Measurements from ENCODE around the gene POLE3.
A peak's percentile ranks its signal among the peaks of the same experiment; 100 is the strongest.
"Not testable (repeated sequence)": the region's sequence is repeated elsewhere in the genome, so short reads cannot be mapped to it uniquely, and the experiment has no call there.

POLE3 gene, protein sequence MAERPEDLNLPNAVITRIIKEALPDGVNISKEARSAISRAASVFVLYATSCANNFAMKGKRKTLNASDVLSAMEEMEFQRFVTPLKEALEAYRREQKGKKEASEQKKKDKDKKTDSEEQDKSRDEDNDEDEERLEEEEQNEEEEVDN

DNA sequence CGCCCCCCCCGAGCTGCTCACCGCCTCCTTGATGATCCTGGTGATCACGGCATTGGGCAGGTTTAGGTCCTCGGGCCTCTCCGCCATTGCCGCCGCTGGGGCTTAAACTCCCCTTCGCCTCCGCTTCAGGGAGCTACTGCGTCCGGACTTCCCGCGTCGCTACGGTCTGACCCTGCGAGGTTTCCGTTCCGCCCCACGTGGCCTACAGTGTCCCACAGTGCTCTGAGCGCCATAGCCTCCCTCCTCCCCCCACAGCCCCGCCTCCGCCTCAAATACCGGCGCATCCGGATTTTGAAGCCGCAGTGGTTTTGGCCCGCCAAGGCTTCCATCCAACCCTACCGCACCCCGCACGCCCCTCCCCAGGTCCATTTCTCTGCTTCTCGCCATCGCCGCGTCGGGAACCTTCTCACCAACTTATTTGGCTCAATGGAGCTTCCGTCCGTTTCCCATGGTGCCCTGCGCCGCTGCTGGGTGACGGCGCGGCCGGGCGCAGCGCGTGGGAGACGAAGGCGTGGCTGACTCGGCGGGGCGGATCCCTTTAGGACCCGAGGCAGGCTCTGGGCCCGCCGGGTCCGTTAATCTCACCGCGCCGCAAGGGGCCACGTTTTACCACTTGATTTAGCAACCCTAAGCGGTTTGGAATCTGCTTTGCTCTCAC lies at the start of gene POLE3, which contains the start of gene C9orf43:
TSS of gene POLE3 (minus strand) at position 469 of the 658 bp plus-strand sequence. CDS start at position 87, 382 bp downstream.
TSS of gene C9orf43 (plus strand) at position 541 of the 658 bp plus-strand sequence. CDS start 2,747 bp downstream, outside the sequence.
- DNase-seq (ENCODE audit: low spot score) = peak; percentile 82

DNA sequence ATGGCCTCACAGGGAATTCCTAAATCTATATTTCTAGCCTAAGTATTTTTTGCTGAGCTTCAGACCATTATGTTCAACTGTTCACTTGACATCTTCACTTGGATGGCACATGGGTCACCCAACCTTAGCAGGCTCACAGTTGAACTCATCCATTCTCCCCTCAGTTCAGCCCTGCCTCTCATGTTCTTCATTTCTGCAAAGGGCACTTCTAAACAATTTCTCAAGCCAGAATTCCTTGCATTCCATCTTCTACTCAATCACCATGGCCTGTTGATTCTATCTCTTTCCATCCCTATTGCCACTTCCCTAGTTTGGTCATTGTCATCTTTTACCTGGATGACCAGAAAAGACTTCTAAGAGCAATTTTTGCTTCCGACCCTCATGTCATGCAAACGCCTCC lies 45.8 kb upstream of the POLE3 start:
- DNase-seq (ENCODE audit: low spot score) = no peak

DNA sequence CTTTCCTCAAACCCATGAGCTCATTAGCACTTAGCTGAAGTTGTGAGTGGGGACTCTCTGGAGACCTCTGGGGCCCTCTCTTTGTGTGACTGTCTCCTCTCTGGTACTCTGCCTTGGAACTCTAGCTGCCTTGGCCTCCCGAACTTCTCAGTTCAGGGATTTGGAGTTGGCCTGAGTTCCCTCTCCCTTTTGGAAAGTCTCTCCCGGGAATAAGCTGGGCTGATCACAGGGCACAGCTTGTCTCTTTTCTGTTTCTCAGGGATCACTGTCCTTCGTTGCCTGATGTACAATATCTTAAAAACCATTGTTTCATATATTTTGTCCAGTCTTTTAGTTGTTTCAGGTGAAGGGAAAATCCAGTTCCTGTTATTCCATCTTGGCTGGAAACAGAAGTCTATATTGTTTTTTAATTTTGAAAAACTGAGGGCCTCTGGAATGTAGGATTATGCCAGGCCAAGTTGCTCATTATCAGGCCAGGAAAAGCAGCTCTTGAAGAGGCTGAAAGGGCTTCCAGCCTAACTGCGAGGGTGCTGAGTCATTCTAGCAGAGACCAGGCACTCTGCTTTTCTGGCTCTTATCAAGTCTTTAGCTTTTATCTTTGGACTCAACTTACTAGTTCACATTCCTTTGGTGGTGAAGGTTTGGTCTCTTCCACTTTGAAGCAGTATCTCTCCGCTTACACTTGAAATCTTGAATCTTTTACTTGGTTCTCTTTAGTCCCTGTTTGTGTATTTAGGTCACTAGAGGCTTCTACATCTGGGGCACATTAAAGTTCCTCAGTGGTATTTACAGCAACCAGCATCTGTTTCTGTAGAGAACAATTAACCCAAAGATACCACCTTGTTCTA lies 44.7 kb upstream of the POLE3 start:
- DNase-seq (ENCODE audit: low spot score) = no peak

DNA sequence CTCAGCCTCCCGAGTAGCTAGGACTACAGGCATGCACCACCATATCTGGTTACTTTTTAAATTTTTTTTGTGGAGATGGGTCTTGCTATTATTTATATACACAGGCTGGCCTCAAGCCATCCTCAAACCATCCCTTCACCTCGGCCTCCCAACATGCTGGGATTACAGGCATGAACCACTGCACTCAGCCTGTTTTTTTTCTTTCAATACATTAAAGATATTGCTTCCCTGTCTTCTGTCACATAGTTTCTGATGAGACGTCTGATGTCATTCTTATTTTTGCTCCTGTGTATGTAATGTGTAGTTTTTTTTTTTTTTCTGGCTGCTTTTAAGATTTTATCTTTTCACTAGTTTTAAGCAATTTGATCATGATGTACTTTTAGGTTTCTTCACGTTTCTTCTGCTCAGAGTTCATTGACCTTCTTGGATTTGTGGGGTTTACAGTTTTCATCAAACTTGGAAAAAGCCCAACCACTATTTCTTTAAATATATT lies 41.7 kb upstream of the POLE3 start:
- no peak for DNase-seq (ENCODE audit: low spot score)

DNA sequence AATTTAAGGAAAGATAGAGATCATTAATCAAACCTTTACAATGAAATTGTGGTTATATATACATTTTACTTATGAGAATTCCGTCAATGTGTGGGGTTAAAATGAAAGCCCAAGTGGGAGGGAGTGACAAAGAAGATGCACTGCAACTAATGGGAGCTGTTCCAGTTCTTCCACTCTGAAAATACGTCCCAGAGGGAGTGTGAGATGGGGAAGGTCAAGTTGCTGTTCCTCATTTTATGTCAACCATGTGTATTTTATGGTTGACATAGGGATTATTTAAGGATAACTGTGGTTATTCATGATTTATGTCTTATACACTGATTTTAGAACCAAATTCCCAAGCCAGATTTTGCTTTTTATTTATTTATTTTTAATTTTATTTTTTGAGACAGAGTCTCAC lies 38.9 kb upstream of the POLE3 start:
- no peak for DNase-seq (ENCODE audit: low spot score)

DNA sequence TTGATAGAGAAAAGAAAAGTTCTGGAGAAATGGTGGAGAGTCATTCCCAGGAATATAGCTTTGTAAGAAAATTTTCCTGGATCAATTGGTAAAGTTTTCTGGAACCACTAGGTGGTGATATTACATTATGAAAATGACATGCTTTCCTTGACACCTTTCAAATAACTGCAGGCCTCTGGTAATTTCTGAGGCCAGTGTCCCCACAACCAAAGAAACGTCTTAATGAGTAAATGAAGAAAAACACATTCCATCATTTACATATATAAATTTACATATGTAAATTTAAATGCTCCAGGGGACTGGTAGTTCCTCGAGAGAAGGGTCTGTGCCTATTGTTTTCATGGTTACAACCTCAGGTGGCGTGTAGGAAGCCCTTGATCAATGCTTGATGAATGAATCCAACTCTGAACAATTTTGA lies 35.9 kb upstream of the POLE3 start:
- peak; percentile 63 for DNase-seq (ENCODE audit: low spot score)

DNA sequence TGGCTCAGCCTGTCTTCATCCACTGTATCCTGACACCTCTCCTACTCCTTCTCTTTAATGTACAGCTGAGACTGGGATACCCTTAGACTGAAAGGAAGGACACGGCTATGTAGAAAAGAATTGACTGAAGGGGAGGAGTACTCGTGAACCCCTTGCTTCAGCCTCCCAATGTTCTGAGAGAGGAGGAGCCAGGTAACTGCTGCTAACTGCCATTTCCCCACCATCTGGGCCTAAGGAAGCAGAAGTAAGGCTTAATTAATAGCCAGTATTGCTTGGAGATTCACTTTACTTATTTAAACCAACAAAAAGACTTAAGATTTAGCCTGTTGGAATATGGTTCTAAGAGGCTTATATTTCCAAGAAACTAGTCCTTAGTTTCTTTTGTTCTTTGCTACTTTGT lies 34.3 kb upstream of the POLE3 start:
- no peak for DNase-seq (ENCODE audit: low spot score)

DNA sequence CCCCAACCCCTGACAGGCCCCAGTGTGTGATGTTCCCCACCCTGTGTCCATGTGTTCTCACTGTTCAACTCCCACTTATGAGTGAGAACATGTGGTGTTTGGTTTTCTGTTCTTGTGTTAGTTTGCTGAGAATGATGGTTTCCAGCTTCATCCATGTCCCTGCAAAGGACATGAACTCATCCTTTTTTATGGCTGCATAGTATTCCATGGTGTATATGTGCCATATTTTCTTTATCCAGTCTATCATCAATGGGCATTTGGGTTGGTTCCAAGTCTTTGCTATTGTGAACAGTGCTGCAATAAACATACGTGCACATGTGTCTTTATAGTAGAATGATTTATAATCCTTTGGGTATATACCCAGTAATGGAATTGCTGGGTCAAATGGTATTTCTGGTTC lies 27.2 kb upstream of the POLE3 start:
- not testable (repeated sequence) for DNase-seq (ENCODE audit: low spot score)

DNA sequence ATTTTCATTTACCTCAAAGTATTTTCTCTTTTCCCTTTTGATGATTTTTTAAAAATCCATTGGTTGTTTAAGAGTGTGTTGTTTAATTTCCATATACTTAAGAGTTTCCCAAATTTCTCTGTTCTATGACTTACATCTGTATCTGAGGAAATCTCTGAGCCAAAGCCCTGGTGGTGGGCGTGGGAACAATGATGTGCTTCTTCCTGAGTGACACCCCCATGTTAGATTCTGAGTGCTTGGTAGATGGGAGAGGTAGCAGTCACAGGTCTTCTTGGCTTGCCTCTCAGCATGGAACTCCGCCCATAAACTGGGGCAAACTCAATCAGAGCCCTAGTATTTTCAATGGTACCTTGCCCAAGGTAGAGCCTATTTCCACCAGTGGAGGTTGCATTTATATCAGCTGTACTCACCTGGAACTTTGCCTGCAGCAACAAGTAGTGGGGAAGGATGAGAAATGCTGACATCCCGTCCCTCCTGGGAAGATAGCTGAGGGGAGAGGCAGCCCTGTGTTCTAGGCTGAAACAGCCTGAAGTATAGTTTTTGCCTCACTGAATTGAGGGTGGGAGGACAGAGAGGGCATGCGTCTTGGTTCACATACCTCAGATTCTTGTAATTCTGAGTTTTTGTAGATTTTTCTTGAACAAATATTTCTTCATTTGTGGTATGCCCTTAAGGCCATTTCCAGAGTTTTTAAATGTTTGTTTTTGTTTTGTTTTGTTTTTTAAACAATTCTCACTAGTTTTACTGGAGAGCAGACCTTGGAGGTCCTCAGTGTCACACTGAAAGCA lies 26.4 kb upstream of the POLE3 start:
- DNase-seq (ENCODE audit: low spot score) = no peak

DNA sequence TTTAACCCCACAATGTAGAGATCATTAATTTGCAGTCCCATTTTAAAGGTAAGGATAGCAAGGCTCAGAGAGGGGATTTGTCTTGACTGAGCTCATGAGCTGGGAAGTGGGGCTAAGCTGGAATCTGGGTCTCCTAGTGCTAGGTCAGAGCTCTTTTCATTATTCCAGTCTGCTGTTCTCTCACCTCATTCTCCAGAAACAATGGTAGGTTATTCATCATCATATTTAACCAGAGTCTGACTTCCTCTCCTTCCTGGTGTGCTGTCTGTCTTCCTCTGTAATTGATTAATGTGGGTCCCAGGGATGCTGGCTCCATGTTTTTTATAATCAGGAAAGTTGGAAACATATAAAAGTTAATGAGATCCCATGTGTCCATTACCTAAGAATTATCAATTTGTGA lies 20.7 kb upstream of the POLE3 start:
- no peak for DNase-seq (ENCODE audit: low spot score)

DNA sequence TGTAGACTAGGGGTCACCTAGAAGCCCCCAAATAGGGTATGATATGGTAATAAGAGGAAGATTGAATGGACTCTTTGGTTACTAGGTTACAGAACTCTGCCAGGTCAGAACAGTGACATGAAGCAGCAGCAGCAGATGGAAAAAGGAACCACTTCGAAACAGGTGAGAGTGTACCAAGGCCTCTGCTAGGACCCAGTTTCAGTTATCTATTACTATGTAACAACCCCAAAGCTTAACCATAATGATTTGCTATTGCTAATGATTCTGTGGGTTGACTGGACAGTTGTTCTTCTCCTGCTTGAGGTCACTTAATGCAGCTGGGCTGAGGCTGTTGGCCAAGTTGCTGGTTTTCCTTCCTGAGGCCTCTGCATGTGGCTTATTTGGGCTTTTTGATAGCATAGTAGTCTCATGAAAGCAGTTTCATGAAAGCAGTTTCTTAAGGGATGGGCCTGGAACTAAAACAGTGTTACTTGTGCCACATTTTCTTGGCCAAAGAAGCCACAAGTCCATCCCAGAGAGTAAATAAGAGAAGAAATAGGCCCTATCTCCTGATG lies 17.7 kb upstream of the POLE3 start:
- no peak for DNase-seq (ENCODE audit: low spot score)

DNA sequence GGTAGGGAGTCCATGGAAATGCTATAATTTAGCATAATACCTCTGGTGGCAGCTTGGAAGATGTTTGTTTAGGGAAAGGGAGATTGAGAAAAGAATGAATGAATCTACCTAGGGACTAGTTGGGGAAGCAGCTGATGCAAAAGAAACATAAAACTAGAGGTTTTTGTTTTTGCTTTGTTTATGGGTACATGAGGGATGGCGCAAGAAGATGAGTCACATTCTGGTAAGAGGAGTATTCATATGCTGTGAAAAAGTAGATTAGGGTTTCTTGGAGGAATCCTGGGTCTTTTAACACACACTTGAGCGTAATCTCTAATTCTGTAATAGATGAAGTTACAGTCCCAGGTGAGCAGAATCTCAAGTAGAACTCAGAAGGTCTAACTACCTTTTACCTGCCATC lies 17.2 kb upstream of the POLE3 start:
- no peak for DNase-seq (ENCODE audit: low spot score)

DNA sequence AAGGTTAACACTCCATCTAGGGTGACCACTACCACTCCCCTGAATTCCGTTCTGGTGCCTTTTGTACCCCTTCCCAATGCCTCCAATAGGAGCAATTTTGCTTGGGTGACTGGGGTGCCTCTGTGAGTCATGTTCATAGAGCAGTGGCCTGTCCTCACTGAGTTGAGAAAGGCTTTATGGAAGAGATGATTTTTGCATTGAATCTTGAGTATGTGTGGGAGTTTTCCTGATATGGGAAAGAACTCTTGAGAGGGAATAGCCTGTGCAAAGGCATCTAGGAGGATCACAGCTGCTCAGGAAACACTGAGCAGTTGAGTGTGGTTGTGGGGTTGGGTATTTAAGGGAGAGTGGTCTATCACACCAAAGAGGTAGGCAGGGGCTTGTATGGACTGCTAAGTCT lies 16.2 kb upstream of the POLE3 start:
- no peak for DNase-seq (ENCODE audit: low spot score)

DNA sequence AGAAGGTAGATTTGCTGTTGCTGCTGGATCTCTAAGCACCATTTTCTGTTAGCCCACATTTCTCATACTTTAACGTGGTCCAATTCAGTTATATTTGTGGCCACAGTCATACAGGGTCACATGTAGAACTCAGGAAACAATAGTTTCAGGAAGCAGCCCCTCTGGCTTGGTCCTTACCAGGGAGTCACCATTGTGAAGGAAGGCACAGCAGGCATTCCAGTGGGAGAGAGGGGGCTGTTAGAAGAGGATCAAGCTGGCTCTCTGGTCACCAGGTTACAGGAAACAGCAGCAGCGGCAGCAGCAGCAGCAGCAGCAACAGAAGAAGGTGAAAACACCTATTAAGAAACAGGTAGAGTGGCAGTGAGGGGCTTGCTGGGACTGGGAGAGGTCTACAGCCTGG lies 14.6 kb upstream of the POLE3 start:
- DNase-seq (ENCODE audit: low spot score) = no peak

DNA sequence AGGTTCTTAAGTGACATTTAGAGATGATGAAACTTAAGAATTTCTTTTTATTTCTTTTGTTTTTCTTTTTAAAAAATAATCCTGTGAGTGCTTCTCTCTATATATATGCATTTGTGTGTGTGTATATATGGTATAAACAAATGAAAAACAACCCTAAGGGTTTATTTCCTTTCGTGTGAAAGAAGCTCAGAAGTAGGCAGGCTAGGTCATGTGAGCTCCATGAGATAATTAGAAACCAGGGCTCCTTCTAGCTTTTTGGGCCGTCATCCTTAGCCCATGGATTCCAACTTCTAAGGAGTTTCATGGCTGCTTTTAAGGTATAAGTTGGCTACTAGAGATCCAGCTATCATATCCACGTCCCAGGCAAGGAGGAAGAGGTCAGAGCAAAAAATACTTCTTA lies 11.3 kb upstream of the POLE3 start:
- DNase-seq (ENCODE audit: low spot score) = no peak

DNA sequence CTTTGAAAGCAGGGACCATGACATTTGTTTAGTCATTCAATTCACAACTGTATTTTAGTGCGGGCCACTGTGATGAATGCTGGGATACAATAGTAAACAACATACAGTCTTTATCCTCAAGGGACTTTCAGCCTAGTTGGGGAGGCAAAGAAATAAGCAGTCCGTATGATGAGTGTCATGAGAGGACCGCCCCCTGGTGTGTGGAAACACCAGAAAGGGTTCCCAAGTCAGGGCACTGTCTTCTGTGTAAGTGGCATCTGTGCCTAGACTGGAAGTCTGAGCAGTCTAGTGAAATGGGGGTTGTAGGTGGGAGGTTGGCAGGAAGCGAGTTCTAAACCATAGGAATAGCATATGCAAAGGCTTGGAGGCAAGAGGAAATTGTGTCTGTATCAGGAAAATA lies 6.9 kb upstream of the POLE3 start:
- DNase-seq (ENCODE audit: low spot score) = no peak

DNA sequence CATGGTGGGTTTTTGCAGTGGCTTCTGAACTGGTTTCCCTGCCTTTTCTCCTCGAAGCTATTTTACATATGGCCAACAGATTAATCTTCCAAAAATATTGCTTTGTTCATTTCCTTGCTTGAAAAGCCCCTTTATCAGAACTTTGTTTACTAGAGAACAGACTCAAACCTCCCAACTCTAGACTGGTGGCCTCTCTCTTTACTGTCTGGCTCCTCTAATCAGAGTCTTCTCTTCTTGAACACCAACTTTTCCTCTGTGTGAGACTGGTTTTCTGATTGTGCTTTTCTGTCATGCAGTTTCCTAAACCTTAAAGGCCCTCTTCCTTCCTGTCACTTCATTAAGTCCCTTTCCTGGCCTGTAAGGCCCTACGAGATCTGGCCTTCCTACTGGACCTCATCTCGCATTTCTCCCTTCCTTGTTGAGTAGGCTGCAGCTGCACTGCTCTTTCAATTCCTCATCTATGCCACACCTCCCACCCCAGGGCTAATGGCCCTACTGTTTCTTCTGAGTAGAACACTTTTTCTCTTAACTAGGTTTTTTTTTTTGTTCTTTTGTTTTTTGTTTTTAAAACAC lies 5.8 kb upstream of the POLE3 start:
- no peak for DNase-seq (ENCODE audit: low spot score)

DNA sequence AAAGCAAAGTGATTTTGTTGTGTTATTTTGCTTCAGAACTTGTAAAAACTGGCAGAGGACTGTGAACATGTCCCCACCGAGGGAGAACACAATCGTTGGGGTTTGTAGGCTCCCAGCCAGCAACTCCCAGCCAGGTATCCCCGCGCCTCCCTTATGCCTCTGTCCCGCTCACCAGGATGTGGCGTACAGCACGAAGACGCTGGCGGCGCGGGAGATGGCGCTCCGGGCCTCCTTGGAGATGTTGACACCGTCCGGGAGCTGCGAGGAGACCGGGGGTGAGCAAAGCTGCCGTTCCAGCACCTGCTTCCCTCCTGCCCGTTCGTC lies 630 bp downstream of the POLE3 start:
- no peak for DNase-seq (ENCODE audit: low spot score)

DNA sequence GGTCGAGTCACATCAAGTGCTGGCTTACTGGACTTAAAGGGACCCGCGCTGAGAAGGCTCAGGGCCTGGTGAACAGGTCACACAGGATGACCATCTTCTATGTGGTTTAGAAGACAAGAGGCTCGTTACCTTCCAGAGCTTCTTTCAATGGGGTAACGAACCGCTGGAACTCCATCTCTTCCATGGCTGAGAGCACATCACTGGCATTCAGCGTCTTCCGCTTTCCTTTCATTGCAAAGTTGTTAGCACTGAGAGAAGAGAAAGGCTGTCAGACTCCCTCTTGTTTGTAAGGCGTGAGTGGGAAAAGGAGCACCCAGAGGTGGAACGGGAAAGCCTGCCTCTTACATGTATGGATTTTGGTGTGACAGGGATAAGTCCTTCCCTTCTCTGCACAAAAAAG lies 994 bp downstream of the POLE3 start:
- DNase-seq (ENCODE audit: low spot score) = no peak

DNA sequence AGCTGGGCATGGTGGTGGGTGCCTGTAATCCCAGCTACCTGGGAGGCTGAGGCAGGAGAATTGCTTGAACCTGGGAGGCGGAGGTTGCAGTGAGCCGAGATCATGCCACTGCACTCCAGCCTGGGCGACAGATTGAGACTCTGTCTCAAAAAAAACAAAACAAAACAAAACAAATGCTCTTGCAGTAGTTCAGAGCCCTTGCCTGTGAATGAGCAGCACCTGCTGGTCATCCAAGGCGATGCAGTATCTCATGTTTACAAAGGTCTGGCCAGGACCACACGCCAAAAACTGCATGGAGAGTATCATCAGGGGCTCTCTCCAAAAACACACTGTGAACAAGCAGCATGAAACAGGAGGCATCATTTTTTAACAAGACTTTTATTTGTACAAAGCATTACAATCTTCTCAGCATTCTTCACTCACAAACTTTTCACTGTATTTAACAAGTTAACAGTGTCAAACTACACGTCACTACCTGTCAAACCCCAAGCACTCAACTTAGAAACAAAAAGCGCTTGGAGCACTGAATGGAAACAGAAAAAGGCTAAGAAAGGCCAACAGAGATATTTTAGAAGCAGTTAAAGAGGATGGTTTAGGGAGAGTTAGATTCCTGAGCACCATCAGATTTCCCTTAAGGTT lies 3.5 kb downstream of the POLE3 start:
- DNase-seq (ENCODE audit: low spot score) = not testable (repeated sequence)

DNA sequence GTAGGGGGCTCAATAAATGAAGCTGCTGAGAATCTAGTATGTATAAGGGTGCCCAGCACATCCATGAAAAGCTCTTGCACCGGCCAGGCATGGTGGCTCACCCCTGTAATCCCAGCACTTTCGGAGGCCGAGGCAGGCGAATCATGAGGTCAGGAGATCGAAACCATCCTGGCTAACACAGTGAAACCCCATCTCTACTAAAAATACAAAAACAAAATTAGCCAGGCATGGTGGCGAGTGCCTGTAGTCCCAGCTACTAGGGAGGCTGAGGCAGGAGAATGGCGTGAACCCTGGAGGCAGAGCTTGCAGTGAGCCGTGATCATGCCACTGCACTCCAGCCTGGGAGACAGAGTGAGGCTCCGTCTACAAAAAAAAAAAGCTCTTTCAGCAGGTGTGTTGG lies 4.1 kb downstream of the POLE3 start:
- DNase-seq (ENCODE audit: low spot score) = not testable (repeated sequence)
